ENCODE measurements around the gene TSEN2.
"Not testable (repeated sequence)": the region's sequence is repeated elsewhere in the genome, so short reads cannot be mapped to it uniquely, and the experiment has no call there.

TSEN2 gene

GRCh38 chr3:12472000-12472610, 12.2 kb upstream of the TSEN2 start:
- no peak for DNase-seq (ENCODE audit: low read depth)

- DNase-seq (ENCODE audit: low read depth), result no peak
These were observed 11.5 kb upstream of the TSEN2 start for GRCh38 chr3:12472796-12473195.

DNA sequence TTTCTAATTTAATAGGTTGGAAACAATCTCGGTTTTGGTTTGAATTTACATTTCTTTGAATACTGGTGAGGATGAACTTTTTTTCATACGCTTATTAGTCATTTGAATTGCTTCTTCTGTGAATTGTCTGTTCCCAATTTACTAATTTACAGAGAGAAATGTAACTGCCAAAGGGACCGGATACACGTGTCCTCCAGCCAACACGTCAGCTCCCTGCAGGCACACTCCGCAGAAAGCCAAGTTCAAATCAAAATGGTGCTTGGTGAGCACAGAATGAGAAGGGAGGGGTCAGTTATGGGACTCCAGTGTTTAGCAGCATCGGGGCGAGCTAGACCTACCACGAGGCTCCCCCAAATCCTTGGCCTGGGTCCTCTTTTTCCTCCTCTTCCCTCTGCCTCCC, 10.8 kb upstream of the TSEN2 start:
- no peak for DNase-seq (ENCODE audit: low read depth)

GRCh38 chr3:12476238-12476897, 7.9 kb upstream of the TSEN2 start:
- no peak for DNase-seq (ENCODE audit: low read depth)

- no peak for DNase-seq (ENCODE audit: low read depth)
These were observed 7.0 kb upstream of the TSEN2 start for GRCh38 chr3:12477256-12477655.

DNA sequence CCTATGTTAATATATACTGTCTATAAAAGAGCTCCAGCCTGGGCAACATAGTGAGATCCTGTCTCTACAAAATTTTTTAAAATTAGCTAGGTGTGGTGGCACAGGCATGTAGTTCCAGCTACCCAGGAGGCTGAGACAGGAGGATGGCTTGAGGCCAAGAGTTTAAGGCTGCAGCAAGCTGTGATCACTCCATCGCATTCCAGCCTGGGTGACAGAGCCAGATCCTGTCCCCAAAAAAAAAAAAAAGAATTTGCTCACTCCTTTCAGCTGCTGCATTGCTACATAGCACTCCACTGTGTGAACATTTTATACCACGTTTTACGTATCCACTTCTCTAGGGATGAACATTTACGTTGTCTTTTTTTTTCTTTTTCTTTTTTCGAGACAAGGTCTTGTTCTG, 6.0 kb upstream of the TSEN2 start:
- no peak for DNase-seq (ENCODE audit: low read depth)

GRCh38 chr3:12479198-12479597, 5.1 kb upstream of the TSEN2 start:
- DNase-seq (ENCODE audit: low read depth), result not testable (repeated sequence)

DNA sequence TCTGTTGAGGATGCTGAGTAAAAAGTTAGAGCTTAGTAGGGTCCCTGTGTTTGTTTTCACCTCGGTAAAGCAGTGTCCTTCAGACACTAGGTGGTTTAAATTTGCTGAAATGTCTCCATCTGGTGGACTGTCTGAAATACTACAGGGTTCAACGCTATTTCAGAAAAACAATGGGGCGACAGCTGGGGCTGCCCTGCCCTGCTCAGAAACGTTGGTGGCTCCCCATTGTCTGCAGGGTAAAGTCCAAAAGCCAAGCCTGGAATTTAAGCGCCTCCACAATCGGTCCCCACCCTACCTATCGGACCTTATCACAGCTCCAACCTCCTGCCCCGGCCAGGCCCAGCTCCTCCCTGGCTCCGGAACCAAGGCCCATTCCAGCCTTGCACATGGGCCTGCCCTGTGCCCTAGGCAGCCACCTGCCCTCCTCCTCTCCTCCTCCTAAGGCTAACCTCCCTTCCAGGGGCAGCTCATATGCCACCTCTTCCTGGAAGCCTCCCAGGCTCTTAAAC, 4.3 kb upstream of the TSEN2 start:
- no peak for DNase-seq (ENCODE audit: low read depth)

DNA sequence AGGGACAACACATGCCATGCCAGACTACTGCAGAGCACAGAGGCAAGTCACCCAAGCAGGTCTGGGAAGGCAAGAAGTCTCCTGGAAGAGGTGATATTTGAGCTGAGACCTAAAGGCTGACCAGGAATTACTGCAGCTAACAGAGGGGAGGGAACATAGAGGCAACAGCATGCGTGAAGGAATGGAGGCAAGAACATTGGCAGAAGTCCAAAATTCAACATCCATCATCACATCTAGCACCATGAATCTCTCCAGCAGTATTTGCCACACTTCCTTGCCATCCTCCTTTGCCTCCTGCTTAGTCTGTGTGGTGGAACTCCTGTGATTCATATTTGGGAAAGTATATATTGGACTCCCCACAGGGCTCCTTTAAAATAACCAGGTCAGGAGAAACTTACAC, 870 bp upstream of the TSEN2 start:
- DNase-seq (ENCODE audit: low read depth), result no peak

GRCh38 chr3:12483872-12484197, 445 bp upstream of the TSEN2 start:
- no peak for DNase-seq (ENCODE audit: low read depth)

GRCh38 chr3:12484983-12485327, 675 bp downstream of the TSEN2 start:
- no peak for DNase-seq (ENCODE audit: low read depth)

GRCh38 chr3:12486001-12486400, 1.7 kb downstream of the TSEN2 start:
- no peak for DNase-seq (ENCODE audit: low read depth)

DNA sequence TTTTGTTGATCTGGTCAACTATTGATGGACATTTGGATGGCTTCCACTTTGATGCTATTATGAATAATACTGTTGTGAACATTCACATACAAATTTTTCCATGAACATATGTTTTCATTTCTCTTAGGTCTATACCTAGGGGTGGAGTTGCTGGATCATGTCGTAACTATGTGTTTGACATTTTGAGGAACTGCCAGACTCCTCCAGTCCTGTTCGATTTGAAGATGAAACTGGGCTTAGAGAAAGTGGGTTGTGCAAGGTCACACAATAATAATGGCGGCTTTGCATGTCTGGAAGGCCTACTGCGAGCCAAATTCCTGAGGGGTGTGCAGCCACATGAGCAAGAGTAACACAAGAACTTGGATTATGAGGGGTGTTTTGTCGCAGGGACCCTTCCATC, 2.6 kb downstream of the TSEN2 start:
- DNase-seq (ENCODE audit: low read depth), result no peak

- no peak for DNase-seq (ENCODE audit: low read depth)
These were observed 3.1 kb downstream of the TSEN2 start for GRCh38 chr3:12487336-12487735.

GRCh38 chr3:12487786-12488185, 3.5 kb downstream of the TSEN2 start:
- DNase-seq (ENCODE audit: low read depth), result no peak

- no peak for DNase-seq (ENCODE audit: low read depth)
These were observed 5.1 kb downstream of the TSEN2 start for GRCh38 chr3:12489368-12489767.

DNA sequence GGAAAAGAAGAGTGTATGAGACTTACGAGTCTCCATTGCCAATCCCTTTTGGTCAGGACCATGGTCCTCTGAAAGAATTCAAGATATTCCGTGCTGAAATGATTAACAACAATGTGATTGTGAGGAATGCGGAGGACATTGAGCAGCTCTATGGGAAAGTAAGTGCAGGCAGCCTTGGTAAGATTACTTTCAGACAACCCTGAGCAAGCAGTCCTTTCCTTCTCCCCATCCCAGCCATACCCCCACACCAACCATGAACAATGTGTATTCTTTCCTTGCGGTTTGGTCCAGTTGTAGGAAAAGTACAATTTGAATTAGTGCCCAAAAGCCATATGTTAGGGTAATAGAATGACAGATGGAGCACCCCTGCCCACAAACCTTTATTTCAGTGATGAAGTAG, 5.6 kb downstream of the TSEN2 start:
- DNase-seq (ENCODE audit: low read depth), result no peak

- DNase-seq (ENCODE audit: low read depth), result no peak
These were observed 6.3 kb downstream of the TSEN2 start for GRCh38 chr3:12490547-12490946.

- DNase-seq (ENCODE audit: low read depth), result no peak
These were observed 11.6 kb downstream of the TSEN2 start for GRCh38 chr3:12495749-12496452.

DNA sequence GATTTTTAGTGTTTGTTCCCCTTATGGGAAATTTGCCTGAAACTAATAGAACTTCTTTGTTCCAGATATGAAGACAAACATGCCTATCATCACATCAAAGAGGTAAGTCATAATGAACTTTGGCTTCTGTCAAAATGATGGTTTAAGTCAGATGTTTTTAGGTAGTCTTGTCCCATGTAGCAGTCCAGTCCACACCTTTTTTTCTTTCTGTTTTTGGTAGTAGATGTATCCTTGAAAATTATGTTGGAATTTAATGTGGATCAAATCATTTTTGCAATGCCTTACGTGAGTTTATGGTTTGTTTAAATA, 12.1 kb downstream of the TSEN2 start:
- no peak for DNase-seq (ENCODE audit: low read depth)

DNA sequence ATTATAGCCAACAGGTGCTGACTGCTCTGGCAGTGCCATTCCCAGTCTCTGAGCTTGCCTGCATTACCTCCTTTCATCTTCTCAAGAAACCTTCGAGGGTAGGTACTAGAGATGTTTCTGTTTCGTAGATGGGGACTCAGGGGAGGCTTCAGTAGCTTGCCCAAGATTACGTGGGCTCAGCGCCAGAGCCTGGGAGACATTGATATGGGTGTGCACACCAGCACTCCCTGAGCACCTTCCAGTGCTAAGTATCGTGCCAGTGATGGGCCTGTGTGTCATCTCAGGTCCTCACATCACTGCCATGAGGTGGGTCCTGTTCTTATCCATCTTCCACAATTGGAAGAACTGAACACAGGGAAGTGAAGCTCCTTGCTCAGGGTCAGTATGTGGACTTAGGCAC, 15.2 kb downstream of the TSEN2 start:
- no peak for DNase-seq (ENCODE audit: low read depth)

DNA sequence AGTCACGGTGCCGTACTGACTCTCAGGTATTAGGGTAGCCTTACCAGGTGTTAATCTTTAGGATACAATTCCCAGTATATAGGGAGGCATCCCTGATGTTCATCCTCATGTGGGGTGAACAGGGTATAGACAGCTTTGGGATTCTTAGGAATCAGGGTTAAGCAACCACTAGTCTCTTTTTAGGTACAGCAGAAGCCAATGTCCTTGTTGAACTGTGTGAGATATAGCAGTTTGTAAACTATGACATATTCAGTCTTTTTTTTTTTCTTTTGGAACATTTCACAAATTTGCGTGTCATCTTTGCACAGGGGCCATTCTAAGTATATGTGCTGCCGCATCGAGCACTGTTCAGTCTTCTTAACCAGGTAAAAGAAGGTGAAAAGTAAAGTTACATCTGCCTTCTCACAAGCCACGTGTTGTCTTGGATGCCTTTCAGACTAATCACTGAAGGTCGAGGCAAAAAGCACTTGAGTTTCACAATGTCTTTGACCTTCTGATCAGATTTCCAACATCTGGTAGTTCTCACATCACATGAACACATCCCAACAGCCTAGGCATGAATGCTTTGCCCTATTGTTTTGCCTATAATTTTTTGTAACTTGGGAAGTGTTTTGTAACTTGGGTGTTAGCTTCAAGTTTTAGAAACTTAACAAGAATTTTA, 17.2 kb downstream of the TSEN2 start:
- DNase-seq (ENCODE audit: low read depth), result no peak

All from activated gamma-delta T cell treated with anti-CD3 and anti-CD28 coated beads, Interleukin-2, amount 50 U/mL, for 16 hours (primary cell).